BE2C (cell line): ENCODE data around the gene HMGXB3.
A peak's percentile ranks its signal among the peaks of the same experiment; 100 is the strongest.
"Not testable (repeated sequence)": the region's sequence is repeated elsewhere in the genome, so short reads cannot be mapped to it uniquely, and the experiment has no call there.

Experiments used
- DNase-seq: peaks from one replicate; pipeline ENCODE4 v3.0.0-alpha.2; 2020
- H3K27me3 ChIP-seq: fragments of 250-450 bp; sonication (Bioruptor Pico); 2 replicates; pipeline ENCODE4 v1.5.1; 2020; ENCODE audit warnings: mild to moderate bottlenecking
- H3K36me3 ChIP-seq: fragments of 250-450 bp; sonication (Bioruptor Pico); 2 replicates; pipeline ENCODE4 v1.5.1; 2020; ENCODE audit warnings: mild to moderate bottlenecking
- H3K4me1 ChIP-seq: fragments of 250-450 bp; sonication (Bioruptor Pico); 2 replicates; pipeline ENCODE4 v1.5.1; 2020
- H3K4me3 ChIP-seq: 2 replicates; pipeline ENCODE4 v1.5.1; 2011; ENCODE audit warnings: low read depth, low read length
- H3K9me3 ChIP-seq: fragments of 250-450 bp; sonication (Bioruptor Pico); 2 replicates; pipeline ENCODE4 v1.5.1; 2020
- TF ChIP-seq, protein P1 (sequence below): IDR thresholded peaks from 2 replicates; pipeline ENCODE4 v1.5.1; 2012; ENCODE audit warnings: mild to moderate bottlenecking, low read depth, low read length

The HMGXB3 gene

DNA sequence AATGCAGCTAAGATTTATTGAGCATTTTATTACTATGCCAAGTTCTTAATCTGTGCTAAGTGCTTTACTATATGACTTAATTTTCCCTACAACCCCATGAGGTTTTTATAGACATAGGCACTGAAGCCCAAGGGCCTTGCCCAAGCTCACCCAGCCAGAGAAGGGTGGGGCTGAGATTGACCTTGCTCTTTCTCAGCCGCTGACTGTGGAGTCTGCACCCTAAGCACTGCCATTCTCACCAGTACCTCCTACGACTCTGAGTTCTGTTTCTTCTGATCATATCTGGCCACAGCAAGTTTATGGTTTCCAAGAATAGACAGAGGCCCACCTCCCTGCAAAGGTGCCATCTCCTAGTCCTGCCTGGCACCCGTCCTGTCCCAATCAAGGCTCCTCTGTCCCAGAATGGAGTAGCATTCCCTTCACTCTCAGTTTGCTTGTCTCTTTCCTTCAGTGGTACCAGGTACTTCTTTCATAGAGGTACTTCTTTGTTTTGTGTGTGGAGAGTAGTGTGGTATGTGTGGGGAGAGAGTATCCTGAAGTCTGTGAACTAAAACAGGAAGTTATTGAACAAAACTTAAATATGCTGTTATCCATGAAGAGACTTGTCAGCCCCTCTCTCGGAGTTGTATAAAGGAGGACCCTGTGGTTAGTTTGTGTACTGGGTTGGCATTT lies 43.3 kb downstream of the HMGXB3 start:
- TF ChIP-seq, protein P1, sequence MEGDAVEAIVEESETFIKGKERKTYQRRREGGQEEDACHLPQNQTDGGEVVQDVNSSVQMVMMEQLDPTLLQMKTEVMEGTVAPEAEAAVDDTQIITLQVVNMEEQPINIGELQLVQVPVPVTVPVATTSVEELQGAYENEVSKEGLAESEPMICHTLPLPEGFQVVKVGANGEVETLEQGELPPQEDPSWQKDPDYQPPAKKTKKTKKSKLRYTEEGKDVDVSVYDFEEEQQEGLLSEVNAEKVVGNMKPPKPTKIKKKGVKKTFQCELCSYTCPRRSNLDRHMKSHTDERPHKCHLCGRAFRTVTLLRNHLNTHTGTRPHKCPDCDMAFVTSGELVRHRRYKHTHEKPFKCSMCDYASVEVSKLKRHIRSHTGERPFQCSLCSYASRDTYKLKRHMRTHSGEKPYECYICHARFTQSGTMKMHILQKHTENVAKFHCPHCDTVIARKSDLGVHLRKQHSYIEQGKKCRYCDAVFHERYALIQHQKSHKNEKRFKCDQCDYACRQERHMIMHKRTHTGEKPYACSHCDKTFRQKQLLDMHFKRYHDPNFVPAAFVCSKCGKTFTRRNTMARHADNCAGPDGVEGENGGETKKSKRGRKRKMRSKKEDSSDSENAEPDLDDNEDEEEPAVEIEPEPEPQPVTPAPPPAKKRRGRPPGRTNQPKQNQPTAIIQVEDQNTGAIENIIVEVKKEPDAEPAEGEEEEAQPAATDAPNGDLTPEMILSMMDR: no peak

DNA sequence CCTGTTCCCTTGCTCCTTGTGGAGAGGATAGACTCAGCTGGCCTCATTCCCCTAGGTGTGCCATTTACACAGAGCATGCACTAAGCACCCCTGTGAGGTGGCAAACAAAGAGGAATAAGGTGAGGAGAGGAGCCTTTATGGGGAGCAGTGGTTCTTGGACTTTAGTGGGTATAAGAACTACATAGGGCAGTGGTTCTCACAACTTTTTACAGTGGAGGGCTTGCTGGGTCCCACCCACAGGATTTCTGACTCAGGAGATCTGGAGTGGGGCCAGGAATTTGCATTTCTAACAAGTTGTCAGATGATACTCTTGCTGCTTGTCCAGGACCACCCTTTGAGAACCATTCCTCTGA lies 43.8 kb downstream of the HMGXB3 start:
- TF ChIP-seq, protein P1: no peak
- Histone ChIP-seq H3K36me3 (peaks cover 88% of the 10 kb centered on the region), H3K9me3 (no peaks in the 10 kb centered on the region), H3K4me3 (no peak overlapping the region), H3K27me3 (no peaks in the 10 kb centered on the region), H3K4me1 (no peaks in the 10 kb centered on the region)
- no peak for DNase-seq

More for the DNA sequence above, 43.3 kb downstream of the HMGXB3 start:
- Histone ChIP-seq H3K4me3 (no peak overlapping the region), H3K9me3 (no peaks in the 10 kb centered on the region), H3K4me1 (no peaks in the 10 kb centered on the region), H3K36me3 (peaks cover 83% of the 10 kb centered on the region), H3K27me3 (no peaks in the 10 kb centered on the region)
- DNase-seq: no peak

DNA sequence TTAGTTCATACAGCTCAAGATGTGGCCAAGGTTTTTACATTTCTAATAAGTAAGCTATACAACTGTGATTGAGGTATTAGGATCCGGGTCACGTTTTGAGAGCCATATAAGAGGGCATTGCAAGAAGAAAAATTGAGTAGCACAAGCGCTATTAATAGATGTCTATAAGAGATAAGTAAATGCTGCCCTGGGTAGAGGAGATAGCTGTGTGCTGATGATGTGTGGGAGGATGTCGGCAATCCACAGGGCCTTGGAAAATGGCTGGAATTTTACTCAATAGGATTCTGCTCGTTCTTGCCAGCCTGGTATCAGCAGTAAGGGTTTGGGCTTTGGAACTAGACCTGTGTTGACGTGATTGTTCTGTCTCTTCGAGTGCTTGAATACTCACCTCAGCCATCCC lies 44.2 kb downstream of the HMGXB3 start:
- Histone ChIP-seq H3K4me3 (no peak overlapping the region), H3K9me3 (no peaks in the 10 kb centered on the region), H3K36me3 (peaks cover 89% of the 10 kb centered on the region), H3K27me3 (no peaks in the 10 kb centered on the region), H3K4me1 (no peaks in the 10 kb centered on the region)
- DNase-seq: no peak
- TF ChIP-seq, protein P1: no peak

DNA sequence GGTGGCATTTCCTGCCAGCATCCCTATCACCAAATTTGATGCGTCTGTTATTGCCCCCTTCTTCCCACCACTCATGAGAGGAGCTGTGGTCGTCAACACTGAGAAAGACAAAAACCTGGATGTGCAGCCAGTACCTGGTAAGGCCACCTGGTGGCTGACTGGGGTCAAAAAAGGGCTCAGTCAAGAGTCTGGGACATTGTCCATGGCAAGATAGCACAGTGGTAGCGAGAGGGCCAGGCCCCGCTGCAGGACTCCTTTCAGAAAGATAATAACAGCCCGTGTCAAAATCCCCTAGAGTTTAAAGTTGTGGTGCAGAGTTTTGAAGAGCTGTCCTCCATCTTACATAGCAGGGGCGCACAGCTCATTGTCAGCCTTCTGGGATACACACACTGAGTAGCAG lies 45.0 kb downstream of the HMGXB3 start:
- no peak for DNase-seq
- TF ChIP-seq, protein P1: peak; percentile 34
- Histone ChIP-seq H3K27me3 (no peaks in the 10 kb centered on the region), H3K9me3 (no peaks in the 10 kb centered on the region), H3K36me3 (peaks cover 92% of the 10 kb centered on the region), H3K4me3 (no peak overlapping the region), H3K4me1 (no peaks in the 10 kb centered on the region)

DNA sequence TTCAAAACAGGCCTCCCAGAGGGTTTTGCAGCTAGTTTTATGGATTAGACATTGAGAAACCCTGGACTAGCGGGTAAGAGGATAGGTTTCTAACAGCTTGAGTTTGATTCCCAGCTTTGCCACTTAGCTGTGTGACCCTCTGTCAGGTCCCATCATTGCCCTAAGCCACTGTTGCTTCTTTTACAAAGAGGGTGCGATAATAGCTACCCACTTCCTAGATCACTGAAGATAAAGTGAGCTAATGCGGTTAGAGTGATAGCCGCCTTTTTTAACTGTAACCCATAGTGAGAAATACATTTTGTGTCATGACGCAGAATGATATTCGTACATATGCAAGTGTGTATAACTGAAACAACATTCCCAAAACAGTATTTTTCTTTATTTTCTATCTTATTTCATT lies 45.5 kb downstream of the HMGXB3 start:
- H3K27me3 ChIP-seq: no peaks in the 10 kb centered on the region
- no peaks in the 10 kb centered on the region for H3K9me3 ChIP-seq
- peaks cover 92% of the 10 kb centered on the region for H3K36me3 ChIP-seq
- DNase-seq: no peak
- TF ChIP-seq, protein P1: no peak
- no peak overlapping the region for H3K4me3 ChIP-seq
- no peaks in the 10 kb centered on the region for H3K4me1 ChIP-seq

DNA sequence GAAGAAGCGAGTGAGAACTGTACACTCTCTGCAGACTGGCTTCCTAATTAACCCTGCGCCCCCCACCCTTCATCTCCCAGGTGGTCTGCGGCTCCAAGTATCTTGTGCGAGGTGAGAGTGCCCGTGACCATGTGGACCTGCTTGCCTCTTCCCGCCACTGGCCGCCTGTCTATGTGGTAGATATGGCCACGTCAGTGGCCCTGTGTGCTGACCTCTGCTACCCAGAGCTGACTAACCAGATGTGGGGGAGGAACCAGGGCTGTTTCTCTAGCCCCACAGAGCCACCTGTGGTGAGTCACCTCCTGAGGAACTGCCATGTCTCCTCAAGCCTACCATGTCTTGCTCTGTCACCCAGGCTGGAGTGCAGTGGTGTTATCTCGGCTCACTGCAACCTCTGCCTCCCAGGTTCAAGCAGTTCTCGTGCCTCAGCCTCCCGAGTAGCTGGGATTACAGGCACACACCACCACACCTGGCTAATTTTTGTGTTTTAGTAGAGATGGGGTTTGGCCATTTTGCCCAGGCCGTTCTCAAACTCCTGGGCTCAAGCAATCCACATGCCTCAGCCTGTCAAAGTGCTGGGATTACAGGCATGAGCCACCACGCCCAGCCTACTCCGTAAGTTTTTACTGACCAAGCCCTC lies 49.8 kb downstream of the HMGXB3 start:
- H3K36me3 ChIP-seq: peaks cover 86% of the 10 kb centered on the region
- H3K9me3 ChIP-seq, H3K4me3 ChIP-seq, DNase-seq, H3K27me3 ChIP-seq, H3K4me1 ChIP-seq: not testable (repeated sequence)
